IMR-90 (cell line): ENCODE measurements around the gene EVX1. TPM values are rescaled to one million over a fixed set of nuclear protein-coding genes. Genes with fewer than 3 reads are reported as not detected.

ENCODE experiments used
- ATAC-seq: fragments of 200-7000 bp; cut with Tn5 transposase; 2 replicates; pipeline ENCODE4 v1.9.1; 2020; ENCODE audit warnings: low read depth, mild to moderate bottlenecking, moderate library complexity
- BruUV-seq: library from RNA; stranded (reverse); fragments of 400-500 nt; replicated peaks from 2 replicates; lab custom pipeline; 2021; lab: Mats Ljungman, UMichigan
- CTCF ChIA-PET: fragments of 300-600 bp; formaldehyde crosslinking; extraction: SDS; loops from one replicate; lab custom pipeline; 2021; ENCODE audit warnings: antibody characterized with exemption; lab: Yijun Ruan, JAX
- POLR2A ChIA-PET: fragments of 300-600 bp; sonication (Branson Sonifier 250); formaldehyde crosslinking; loops from one replicate; lab custom pipeline; 2022; ENCODE audit warnings: antibody characterized with exemption; ENCODE audit not compliant: unreplicated experiment; lab: Charles Lee
- DNase-seq: peaks from one replicate; pipeline ENCODE4 v3.0.0; 2013
- H2AFZ ChIP-seq: replicated peaks from 2 replicates; pipeline ENCODE3; 2013; ENCODE audit warnings: low read length, mild to moderate bottlenecking; ENCODE audit not compliant: poor library complexity
- H2AK5ac ChIP-seq: 2 replicates; pipeline ENCODE4 v1.6.1; 2013; ENCODE audit warnings: low read depth, low read length, inconsistent platforms
- H2AK9ac ChIP-seq: replicated peaks from 2 replicates; pipeline ENCODE3; 2013; ENCODE audit warnings: mild to moderate bottlenecking, low read depth, low read length, moderate library complexity; ENCODE audit not compliant: poor library complexity
- H2BK120ac ChIP-seq: 2 replicates; pipeline ENCODE4 v1.6.1; 2013; ENCODE audit warnings: low read depth, low read length, inconsistent platforms
- H2BK15ac ChIP-seq: 3 replicates; pipeline ENCODE4 v1.6.1; 2013; ENCODE audit warnings: low read depth, low read length, inconsistent platforms
- H2BK20ac ChIP-seq: 2 replicates; pipeline ENCODE4 v1.6.1; 2013; ENCODE audit warnings: low read depth, mild to moderate bottlenecking, inconsistent platforms, low read length, moderate library complexity
- H2BK5ac ChIP-seq: 2 replicates; pipeline ENCODE4 v1.6.1; 2013; ENCODE audit warnings: mild to moderate bottlenecking, low read depth, low read length, inconsistent platforms; ENCODE audit not compliant: poor library complexity, severe bottlenecking
- H3K14ac ChIP-seq: replicated peaks from 2 replicates; pipeline ENCODE4 v1.6.1; 2013; ENCODE audit warnings: low read depth, low read length, inconsistent platforms
- H3K18ac ChIP-seq: 2 replicates; pipeline ENCODE4 v1.6.1; 2013; ENCODE audit warnings: low read depth, low read length, control low read depth
- H3K23ac ChIP-seq: 2 replicates; pipeline ENCODE4 v1.6.1; 2013; ENCODE audit warnings: low read depth, low read length, inconsistent platforms
- H3K27ac ChIP-seq: 2 replicates; pipeline ENCODE4 v1.5.1; 2013; ENCODE audit warnings: mild to moderate bottlenecking, control low read depth, low read length; ENCODE audit not compliant: insufficient read depth
- H3K27me3 ChIP-seq: 2 replicates; pipeline ENCODE4 v1.6.1; 2013; ENCODE audit warnings: low read length; ENCODE audit not compliant: control insufficient read depth, insufficient read depth
- H3K36me3 ChIP-seq: 2 replicates; pipeline ENCODE4 v1.6.1; 2013; ENCODE audit warnings: low read length, mixed read lengths; ENCODE audit not compliant: control insufficient read depth, insufficient read depth
- H3K4ac ChIP-seq: 2 replicates; pipeline ENCODE4 v1.6.1; 2013; ENCODE audit warnings: low read depth, low read length, inconsistent platforms
- H3K4me1 ChIP-seq: 2 replicates; pipeline ENCODE4 v1.6.1; 2013; ENCODE audit warnings: low read length, mixed read lengths; ENCODE audit not compliant: control insufficient read depth, insufficient read depth
- H3K4me2 ChIP-seq: 2 replicates; pipeline ENCODE4 v1.6.1; 2013; ENCODE audit warnings: low read depth, mild to moderate bottlenecking, control low read depth, low read length, moderate library complexity
- H3K4me3 ChIP-seq: 2 replicates; pipeline ENCODE4 v1.5.1; 2013; ENCODE audit warnings: low read depth, mild to moderate bottlenecking, control low read depth, low read length, moderate library complexity; ENCODE audit not compliant: insufficient read depth
- H3K56ac ChIP-seq: 2 replicates; pipeline ENCODE4 v1.6.1; 2013; ENCODE audit warnings: low read length, inconsistent platforms; ENCODE audit not compliant: insufficient read depth; ENCODE audit errors: extremely low read depth
- H3K79me1 ChIP-seq, 2 experiments: 2 replicates each; pipeline ENCODE4 v1.6.1; 2013; ENCODE audit warnings: low read length in 2 of 2, inconsistent platforms in 1 of 2, low read depth in 1 of 2
- H3K9ac ChIP-seq: 2 replicates; pipeline ENCODE4 v1.6.1; 2013; ENCODE audit warnings: low read depth, low read length, control low read depth
- H3K9me1 ChIP-seq: 2 replicates; pipeline ENCODE4 v1.6.1; 2013; ENCODE audit warnings: low read length, inconsistent platforms; ENCODE audit not compliant: insufficient read depth
- H3K9me3 ChIP-seq: 2 replicates; pipeline ENCODE4 v1.6.1; 2013; ENCODE audit warnings: low read length; ENCODE audit not compliant: control insufficient read depth, insufficient read depth
- H4K20me1 ChIP-seq: 2 replicates; pipeline ENCODE4 v1.6.1; 2013; ENCODE audit warnings: low read length, inconsistent platforms; ENCODE audit not compliant: insufficient read depth
- H4K5ac ChIP-seq: 2 replicates; pipeline ENCODE4 v1.6.1; 2013; ENCODE audit warnings: mild to moderate bottlenecking, low read depth, low read length, control low read depth
- H4K8ac ChIP-seq, 2 experiments: 2 replicates each; pipeline ENCODE4 v1.6.1; 2013; ENCODE audit warnings: low read depth in 2 of 2, low read length in 2 of 2, control low read depth in 1 of 2, inconsistent platforms in 1 of 2
- H4K91ac ChIP-seq: 2 replicates; pipeline ENCODE4 v1.6.1; 2013; ENCODE audit warnings: low read depth, low read length, inconsistent platforms; ENCODE audit not compliant: insufficient read depth
- CEBPB ChIP-seq: IDR thresholded peaks from 2 replicates; pipeline ENCODE4 v1.6.1; 2012; ENCODE audit warnings: low read depth, low read length, improper control_type of control experiment
- MAFK ChIP-seq: IDR thresholded peaks from 2 replicates; pipeline ENCODE4 v1.6.1; 2012; ENCODE audit warnings: low read depth, low read length, improper control_type of control experiment
- MAZ ChIP-seq: IDR thresholded peaks from 2 replicates; pipeline ENCODE4 v1.6.1; 2012; ENCODE audit warnings: low read depth, mild to moderate bottlenecking, low read length, improper control_type of control experiment, moderate library complexity, borderline replicate concordance
- POLR2A ChIP-seq: IDR thresholded peaks from 2 replicates; pipeline ENCODE4 v1.6.1; 2012; ENCODE audit warnings: mild to moderate bottlenecking, low read depth, low read length
- RAD21 ChIP-seq: IDR thresholded peaks from 2 replicates; pipeline ENCODE4 v1.6.1; 2012; ENCODE audit warnings: low read length, improper control_type of control experiment
- SMC3 ChIP-seq: fragments of 150-350 bp; IDR thresholded peaks from 2 replicates; pipeline ENCODE4 v1.6.1; 2016; ENCODE audit warnings: low read depth, mild to moderate bottlenecking, antibody characterized with exemption, low read length, moderate library complexity
- WGBS, 2 experiments: methylation state at CpG; one replicate each; pipeline versions ENCODE4 v1.1.5 to v1.1.7; 2013; ENCODE audit warnings: missing lambda C conversion rate in 2 of 2; ENCODE audit not compliant: insufficient read length in 1 of 2; ENCODE audit errors: extremely low coverage in 2 of 2; 5-methylcytosine and 5-hydroxymethylcytosine counted together
- dilution Hi-C: fragments of 300-500 bp; cut with HindIII; formaldehyde crosslinking; loops from one replicate; pipeline ENCODE4 v1.14.3; 2018; ENCODE audit warnings: low sequenced_read_pairs; ENCODE audit not compliant: unreplicated experiment
- in situ Hi-C: fragments of 300-500 bp; cut with MboI; formaldehyde crosslinking; loops from 3 replicates; pipeline ENCODE4 v1.14.3; 2019; ENCODE audit warnings: low sequenced_read_pairs, inconsistent platforms, mixed read lengths
- intact Hi-C: fragments of 100-400 bp; cut with micrococcal nuclease; formaldehyde crosslinking; loops from 2 replicates; pipeline ENCODE4 v1.10.0; 2022
- polyA plus RNA-seq, 3 experiments: library from polyadenylated mRNA; depleted of rRNA; stranded (reverse); fragments of >200 nt; gene quantifications; 2 replicates each; pipeline ENCODE4 v1.2.3, GENCODE V29; 2012; ENCODE audit warnings: low replicate concordance in 1 of 3
- total RNA-seq: library from RNA; depleted of rRNA; stranded (reverse); fragments of >200 nt; gene quantifications from 2 replicates; pipeline ENCODE4 v1.2.3, GENCODE V29; 2012

Gene EVX1
- total and polyA plus RNA-seq, 2 of the 4 experiments (the other 2 are of a cell fraction), result not detected

GRCh38 chr7:27214239-27214950 is 28.2 kb upstream of the EVX1 start:
- BruUV-seq, result no TSS peak
- H3K9me1 ChIP-seq, result no peaks in the 10 kb centered on the region
- no peaks in the 10 kb centered on the region for H3K4me1 ChIP-seq
- H3K36me3 ChIP-seq, result no peaks in the 10 kb centered on the region
- ATAC-seq (no peak), DNase-seq (no peak)
- in situ Hi-C loops, result no loop called here
- H4K8ac ChIP-seq, result no peak overlapping the region
- WGBS, 2 experiments, result no CpG with 5 or more reads among the region's 8 CpGs
- no peak overlapping the region for H3K4me3 ChIP-seq
- ChIA-PET CTCF (no interaction called here), POLR2A (no interaction called here)
- H2BK15ac ChIP-seq, result no peak overlapping the region
- H3K18ac ChIP-seq, result no peak overlapping the region
- H3K27ac ChIP-seq, result no peak overlapping the region
- no peak overlapping the region for H3K4ac ChIP-seq
- no peak overlapping the region for H3K14ac ChIP-seq
- no peak overlapping the region for H2BK20ac ChIP-seq
- intact Hi-C loops, result loop anchor here (5.0 kb wide), 3 partner anchors 448 to 808 kb away; partner anchors contain the start of gene HIBADH
- H3K4me2 ChIP-seq, result no peak overlapping the region
- H4K20me1 ChIP-seq, result no peaks in the 10 kb centered on the region
- H2BK5ac ChIP-seq, result no peak overlapping the region
- H4K91ac ChIP-seq, result no peak overlapping the region
- no peak overlapping the region for H3K23ac ChIP-seq
- H2AK9ac ChIP-seq, result no peak overlapping the region
- H3K9ac ChIP-seq, result no peak overlapping the region
- no peak overlapping the region for H4K5ac ChIP-seq
- no peaks in the 10 kb centered on the region for H3K9me3 ChIP-seq
- TF ChIP-seq RAD21 (no peak), POLR2A (no peak), CEBPB (no peak), SMC3 (no peak), MAZ (no peak), MAFK (no peak)
- H2BK120ac ChIP-seq, result no peak overlapping the region
- H3K79me1 ChIP-seq, result no peaks in the 10 kb centered on the region
- dilution Hi-C loops, result no loop called here
- peaks cover 88% of the 10 kb centered on the region for H3K27me3 ChIP-seq
- H3K56ac ChIP-seq, result no peak overlapping the region
- H2AFZ ChIP-seq, result no peak overlapping the region
- no peak overlapping the region for H2AK5ac ChIP-seq
